Stimulated activated CD8-positive, alpha-beta memory T cell treated with anti-CD3 and anti-CD28 coated beads, Interleukin-15, amount 100 ng/mL, for 24 hours (primary cell): ENCODE measurements around the gene CTU2.

Experiments used
- DNase-seq: peaks from one replicate; pipeline ENCODE4 v3.0.0-alpha.2; 2020; ENCODE audit warnings: low read depth

The CTU2 gene

DNA sequence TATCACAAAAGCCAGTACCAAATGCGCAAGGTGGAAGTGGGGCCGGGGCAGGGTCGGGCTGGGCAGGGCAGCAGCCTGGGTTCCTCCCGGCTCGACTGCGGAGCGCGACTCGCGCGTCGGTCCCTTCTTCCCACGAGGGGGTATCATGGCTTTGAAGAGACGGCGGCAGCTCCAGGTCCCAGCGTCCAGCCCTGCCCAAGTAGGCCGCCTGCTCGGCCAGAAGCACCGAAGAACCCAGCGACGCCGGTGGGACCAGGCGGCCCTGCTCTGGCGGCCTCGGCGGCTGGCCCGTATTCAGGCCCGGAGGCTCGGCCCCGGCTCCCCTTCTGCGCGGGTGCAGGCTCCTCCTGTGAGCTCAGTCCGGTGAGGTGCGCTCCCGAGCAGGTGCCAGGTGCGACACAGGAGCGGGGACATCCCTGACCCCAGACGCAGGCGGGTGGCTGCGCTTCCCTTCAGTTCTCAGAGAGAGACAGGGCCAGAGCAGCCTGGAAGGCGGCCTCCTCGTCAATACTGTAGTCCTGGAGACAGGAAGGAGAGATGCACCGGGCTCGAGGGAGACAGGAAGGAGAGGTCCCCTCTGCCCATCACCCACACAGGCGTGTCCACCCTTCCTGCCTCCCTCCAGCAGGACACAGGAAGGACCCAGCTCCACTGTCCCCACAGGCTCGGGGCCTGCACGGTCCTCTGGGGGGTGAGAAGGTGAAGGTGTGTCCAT is 9.0 kb upstream of the CTU2 start:
- no peak for DNase-seq

DNA sequence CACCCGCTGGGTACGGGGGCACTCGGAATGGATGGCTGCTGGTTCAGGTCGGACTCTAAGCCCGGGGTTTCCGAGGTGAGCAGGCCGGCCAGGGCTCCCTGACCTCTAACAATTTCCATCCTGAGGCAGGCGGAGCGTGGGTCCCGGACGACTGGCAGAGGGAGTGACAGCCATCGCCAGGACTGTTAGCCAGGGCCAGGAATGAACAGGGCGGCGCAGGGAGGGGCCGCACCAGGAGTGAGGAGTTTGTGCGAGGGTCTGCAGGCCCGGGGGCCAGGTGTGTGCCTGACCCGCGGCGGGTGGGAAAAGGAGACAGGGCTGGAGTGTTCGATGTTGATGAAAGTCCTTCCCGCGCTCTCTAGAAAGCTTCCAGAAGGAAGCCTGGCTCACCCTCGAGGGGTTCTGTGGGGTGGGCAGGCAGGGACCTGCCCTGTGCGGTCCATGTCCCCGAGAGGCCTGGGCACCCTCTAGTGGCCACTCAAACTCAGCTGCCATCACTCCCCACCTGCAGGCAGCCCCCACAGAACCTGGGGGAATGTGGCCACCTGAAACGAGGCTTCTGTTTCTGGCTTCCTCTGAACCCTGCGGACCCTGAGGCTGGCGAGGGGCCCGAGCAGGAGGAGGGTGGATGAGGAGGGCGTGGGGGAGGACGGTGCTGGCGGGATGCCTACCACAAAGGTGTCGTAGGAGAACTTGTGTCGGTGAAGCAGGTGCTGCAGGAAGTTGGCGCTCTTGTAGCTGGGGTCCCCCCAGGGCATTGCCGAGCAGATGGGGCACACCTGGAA is 8.3 kb upstream of the CTU2 start:
- no peak for DNase-seq

DNA sequence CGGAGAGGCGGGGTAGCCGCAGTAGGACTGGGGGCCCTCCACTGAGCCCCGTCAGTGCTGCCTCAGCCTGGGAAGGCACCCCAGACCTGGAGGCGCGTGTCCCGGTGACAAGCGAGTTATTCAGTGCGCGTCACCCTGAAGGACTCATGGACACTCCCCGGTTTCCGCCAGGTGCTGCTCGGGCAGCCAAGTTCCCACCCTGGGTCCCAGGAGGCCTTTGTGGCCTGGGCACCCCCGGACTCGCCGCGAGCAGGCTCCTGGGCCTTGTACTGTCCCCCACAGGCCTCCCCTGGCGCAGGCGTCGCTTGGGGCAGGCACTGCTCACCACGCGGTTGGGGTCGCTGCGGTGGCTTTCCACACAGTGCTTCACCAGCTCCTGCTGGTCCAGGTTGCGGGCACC is 7.7 kb upstream of the CTU2 start:
- no peak for DNase-seq

DNA sequence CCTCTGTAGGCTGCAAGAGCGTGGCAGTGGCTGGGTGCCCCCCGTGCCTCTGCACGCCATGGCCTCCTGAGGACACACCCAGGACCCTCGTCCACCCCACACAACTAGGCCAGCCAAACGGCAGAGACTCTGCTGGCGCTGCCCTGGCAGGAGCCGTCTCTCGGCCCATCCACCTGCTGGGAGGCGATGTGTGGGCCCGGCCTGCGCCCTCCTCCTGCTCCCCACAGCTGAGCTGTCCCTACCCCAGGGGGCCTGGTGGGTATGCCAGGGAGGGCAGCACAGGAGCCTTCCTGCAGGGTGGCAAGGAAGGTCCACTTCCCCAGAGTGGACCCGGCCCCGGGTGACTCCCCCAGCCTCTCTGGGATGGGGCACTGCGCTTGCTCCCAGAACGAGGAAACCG is 7.1 kb upstream of the CTU2 start:
- DNase-seq, result no peak

DNA sequence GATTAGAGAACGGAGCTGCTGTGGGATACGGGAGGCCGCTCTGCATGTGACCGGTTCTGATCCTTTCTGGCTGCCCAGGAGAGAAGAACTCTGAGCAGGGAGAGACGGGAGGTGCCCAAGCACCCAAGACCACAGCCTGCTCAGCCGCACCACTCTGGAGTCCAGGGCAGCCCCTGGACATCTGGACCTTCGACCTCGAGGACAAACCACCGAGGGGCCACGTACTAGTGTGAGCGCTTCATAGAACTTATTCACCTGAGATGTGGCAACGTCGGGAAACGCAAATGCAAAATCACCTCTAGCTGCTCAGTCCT is 6.0 kb upstream of the CTU2 start:
- no peak for DNase-seq

DNA sequence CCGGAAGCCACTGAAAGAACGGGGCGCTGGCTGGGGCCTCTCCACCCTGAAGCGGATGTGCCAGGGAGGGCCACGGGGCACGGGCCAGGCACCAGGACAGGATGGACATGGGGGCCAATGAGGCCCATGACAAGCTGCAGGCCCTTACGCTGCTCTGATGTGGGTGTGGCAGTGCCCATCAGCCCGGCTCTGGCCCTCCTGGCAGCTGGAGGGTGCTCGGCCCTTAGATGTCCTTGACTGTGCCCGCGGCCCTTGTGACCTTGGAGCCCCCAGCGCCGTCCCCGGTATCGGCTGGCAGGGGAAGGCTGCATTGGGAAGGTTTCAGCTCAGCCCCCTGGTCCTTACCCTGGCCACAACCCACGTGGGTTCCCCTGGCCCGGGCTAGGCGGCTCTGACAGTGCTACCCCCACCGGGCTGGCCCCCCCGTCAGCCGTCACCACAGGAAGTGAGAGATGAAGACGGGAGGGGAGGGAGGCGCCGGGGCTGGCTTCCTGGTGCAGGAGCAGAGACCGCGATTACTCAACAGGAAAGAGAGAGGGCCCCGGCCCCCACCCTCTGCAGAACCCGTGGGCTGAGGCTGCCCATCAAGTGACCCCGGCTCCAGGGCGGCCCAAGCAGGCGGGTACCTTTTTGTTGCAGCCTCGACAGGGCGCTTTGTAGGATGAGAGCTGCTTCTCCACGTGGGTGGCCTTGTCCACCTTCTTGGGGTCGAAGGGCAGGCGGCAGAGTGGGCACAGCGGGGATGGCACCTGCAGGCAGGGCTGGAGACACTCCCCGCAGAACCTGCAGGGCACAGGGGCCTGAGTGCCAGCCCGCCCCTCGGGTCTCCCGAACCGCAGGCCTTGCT is 5.4 kb upstream of the CTU2 start:
- peak; percentile 79 for DNase-seq

DNA sequence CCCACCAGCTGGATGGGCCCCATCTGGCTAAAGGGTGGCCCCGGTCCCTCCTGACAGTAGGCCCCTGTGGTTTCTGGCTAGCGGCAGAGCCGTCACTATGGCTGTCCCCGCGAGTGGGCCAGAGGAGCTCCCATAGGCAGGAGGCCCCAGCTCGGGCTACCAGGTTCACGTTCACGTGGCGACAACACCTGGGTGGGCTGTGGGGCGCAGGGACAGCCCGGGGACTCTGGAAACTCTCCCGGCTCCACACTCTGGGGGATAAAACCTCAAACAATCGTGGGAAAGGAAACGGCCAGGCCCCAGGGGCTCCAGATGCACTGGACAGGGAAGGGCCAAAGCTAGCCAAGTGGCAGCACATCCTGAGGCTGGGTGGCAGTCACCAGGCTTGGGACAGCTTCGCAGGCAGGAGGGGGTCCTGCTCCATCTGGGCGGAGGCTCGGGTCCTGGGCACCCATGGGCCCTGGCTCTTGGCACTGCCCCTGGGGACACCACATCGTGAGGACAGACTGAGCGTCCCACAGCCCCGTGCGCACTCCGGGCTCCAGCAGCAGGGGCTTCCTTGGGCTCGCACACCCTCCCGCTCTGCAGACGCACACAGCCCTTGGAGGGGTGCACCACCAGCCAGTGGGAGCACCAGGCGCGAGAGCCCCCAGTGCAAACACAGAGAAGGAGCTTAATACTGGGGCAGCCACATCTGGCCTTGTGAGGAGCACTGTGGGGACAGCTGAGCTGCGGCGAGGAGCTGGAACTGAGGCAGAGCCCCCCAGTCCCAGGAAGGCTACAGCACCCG is 4.5 kb upstream of the CTU2 start:
- no peak for DNase-seq

DNA sequence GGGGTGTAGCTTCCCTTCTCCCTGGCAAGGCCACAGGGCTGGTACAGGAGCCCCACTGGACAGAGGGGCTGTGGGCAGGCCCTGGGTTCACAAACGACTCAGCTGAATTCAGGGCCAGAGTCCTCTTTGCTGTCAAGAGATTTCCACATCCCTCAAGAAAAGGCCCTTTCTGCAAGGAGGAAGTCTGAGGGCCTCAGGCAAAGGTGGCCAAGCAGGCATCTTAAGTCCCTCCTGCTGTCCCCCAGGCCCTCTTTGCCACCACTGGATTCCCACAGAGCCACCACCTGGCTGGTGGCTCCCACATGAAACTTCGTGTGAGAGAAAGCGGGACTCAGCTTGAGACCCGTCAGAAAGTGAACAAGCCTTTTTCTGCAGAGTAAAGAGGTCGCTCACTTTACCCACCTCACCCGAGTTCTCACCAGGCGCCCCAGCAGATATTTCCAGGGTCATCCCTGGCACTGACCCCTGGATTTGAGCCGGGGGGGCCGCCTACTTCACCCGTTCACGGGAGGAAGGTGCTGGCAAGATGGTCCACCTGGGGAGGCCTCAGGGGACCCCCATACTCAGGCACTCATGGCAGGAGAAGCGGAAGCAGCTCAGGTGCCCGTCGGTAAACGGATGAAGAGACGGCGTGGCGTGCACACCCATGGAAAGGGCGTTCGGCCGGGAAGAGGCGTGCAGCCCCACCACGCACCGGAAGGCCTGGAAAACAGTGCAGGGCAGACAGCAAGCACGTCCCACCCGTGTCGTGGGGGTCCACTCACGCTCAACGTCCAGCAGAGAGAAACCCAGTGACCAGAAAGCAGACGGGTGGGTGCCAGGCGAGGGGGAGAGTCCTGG is 3.7 kb upstream of the CTU2 start:
- DNase-seq, result no peak

DNA sequence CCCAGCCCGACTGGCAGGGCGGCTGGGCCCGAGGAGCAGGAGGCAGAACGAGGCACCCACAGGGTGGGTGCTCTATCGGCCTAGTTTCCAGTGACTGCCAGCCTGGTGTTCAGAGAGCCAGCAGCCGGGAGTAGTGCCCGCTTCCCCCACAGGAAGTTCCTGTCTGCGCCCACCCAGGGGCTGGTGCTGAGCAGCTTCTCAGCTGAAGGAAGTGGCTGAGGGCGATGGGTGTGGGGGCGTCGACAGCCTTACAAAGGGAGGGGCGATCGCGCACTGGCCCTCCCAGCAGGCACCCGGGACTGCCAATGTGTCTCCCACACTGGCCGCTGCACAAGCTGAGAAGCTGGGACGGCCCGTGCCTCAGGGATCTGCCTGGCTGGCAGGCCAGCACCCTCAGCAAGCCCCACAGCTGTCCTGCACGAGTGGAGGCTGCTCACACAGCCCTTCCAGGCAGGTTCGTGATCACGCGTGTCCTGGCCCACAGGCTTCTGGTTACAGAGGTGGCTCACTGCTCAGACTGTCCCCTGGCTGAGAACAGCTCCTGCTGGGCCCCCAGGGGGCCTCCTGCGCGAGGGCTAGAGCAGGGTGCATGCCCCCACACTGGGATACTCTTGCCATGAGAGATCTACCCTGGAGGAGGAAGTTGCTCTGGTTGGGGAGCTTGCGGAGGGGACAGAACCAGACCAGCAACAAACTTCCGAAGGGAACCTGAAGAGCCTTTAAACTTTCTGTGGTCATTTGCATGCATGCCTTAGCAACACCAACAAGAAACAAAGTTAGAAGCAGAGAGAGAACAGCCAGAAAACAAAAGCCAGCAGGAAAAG is 2.6 kb upstream of the CTU2 start:
- DNase-seq, result no peak

DNA sequence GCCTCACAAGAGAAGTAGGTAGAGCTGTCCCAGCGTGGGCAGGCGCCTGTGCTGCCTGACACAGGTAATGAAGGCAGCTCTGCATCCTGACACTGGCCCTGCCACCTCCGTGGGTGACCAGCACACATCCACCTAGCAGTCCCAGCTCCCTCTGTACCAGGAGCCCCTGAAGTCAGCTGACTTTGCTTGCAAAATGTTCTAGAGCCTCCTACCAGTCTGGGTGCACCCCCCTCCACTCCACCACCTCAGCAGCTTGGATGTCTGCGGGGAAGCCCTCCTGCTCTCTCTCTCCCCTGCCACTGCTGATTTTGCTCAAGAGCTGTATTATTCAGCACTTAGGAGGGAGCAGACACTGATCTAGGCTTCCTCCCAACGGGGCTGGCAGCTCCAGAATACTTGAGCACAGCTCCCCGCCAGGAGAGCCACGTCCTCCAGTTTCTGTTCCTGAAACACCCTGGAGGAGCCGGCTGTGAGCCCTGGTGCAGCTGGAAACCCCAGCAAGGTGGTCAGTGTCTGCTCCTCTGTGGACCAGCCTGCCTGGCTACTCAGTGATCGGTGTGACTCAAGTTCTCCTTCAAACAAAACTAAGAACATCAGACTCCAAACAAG is 1.1 kb upstream of the CTU2 start:
- no peak for DNase-seq

DNA sequence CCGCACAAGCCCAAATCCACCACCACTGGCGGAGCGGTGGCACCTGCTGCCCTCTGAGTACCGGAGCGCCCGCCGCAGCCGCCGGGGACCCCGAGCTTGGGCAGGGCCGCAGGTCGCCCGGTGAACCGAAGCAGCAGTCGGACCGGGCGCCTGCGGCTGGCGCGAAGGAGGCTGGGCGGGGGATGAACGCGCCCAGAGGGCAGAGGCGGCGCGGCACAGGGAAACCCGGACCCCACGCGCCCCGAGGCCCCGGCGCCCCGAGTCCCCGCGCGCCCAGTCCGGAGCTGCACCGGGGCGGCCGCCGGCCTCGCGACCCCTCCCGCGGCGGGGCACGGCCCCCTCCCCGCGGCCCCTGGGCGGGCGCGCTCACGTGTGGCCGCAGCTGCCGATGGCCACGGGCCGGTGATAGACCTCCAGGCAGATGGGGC is 488 bp upstream of the CTU2 start:
- DNase-seq, result no peak

DNA sequence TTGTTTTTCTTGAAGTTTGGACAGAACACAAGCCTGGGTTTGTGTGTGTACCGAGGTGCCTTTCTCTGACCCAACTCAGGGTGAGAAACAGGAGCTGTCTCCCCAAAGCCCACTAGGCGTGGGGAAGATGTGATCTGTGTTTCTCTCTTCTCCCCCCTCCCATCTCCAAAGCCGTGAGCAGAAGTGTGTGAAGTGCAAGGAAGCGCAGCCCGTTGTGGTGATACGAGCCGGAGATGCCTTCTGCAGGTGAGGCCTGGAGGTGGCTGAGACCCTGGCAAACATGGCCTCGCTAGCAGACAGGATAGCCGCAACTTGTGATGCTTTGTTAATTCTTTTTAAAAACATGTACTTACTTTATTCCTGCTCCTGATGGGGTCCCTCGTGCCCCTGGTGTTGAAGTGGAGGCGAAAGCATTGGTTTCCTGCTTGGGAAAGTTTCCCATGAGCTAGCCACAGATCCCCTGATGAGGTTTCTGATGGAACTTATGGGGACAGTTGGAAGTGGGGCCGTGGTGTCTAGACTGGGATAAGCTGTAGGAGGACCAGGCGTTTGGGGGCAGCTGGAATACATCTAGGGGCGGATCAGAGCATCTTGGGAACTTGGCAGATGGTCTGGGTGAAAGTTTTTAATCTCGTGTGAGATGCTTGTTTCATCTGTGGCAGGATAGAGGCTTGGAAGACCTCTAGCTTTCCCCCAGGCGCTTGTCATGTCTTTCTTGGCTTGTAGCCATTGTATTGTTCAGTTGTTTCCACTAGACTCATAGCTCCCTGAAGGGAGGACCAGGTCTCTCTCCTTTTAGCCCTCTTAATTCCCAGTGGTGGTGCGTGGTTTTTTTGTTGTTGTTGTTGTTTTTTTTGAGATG is 893 bp downstream of the CTU2 start:
- DNase-seq, result no peak

DNA sequence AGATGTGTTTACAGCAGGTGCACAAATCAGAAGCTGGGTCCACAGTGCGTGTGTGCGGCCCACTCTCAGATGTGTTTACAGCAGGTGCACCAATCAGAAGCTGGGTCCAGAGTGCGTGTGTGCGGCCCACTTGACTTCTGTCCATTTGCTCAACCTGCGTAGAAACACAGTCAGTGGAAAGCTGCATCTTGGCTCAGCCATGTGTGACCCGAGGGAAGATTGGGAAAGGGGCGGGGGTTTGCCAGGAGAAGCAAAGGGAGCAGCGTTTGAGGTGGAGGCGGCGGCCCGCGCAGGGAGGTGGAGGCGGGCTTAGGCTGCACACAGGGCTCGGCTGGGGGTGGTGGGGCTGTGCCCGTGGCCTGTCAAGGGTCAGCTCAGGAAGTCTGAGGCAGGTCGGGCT is 4.3 kb downstream of the CTU2 start:
- no peak for DNase-seq

DNA sequence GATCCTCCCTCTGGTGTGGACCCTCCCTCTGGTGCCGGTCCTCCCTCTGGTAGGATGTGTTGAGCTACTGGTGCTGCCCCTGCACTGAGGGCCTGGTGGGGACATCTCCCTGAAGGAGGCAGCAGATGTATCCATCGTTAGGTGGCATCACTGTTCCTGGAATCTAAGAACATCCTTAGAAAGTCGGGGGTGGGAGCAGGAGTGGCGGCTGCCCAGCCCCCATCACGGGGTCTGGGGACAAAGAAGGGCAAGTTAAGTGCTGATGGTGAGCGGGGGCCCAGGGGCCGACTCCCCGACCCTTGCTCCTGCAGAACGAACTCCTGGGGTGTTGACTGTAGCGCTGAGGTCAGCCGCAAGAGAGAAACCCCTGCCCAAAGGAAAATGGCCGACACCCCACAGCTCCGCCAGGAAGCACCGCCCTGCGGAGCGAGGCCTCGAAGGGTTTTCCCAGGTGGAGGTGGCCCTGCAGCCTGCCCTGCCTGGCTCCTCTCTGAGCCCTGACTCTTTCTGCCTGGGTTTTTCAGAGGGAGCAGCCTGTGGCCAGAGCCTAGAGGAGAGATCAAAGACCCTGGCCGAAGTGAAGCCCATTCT is 5.5 kb downstream of the CTU2 start:
- no peak for DNase-seq

DNA sequence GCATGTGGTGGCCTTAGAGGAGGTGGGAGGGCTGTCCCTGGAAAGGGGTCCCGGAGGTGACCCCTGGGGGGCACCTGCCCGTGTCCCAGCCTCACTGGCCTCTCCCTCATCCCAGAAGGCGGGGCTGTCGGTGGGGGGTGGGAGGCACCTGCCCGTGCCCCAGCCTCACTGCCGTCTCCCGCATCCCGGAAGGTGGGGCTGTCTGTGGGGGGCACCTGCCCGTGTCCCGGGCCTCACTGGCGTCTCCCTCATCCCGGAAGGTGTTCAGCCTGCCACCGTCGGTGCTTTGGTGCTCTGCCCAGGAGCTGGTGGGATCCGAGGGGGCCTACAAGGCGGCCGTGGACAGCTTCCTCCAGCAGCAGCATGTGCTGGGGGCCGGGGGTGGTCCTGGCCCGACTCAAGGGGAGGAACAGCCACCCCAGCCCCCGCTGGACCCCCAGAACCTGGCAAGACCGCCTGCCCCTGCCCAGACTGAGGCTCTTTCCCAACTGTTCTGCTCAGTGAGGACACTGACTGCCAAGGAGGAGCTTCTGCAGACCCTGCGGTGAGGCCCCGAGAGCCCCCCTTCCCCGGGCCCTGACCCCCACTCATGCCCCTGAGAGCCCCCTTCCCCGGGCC is 6.2 kb downstream of the CTU2 start:
- DNase-seq, result no peak

DNA sequence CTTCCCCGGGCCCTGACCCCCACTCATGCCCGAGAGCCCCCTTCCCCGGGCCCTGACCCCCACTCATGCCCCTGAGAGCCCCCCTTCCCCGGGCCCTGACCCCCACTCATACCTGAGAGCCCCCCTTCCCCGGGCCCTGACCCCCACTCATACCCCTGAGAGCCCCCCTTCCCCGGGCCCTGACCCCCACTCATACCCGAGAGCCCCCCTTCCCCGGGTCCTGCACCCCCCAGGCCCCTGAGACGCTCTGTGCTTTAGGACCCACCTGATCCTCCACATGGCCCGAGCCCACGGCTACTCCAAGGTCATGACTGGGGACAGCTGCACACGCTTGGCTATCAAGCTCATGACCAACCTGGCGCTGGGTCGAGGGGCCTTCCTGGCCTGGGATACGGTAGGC is 6.8 kb downstream of the CTU2 start:
- no peak for DNase-seq

DNA sequence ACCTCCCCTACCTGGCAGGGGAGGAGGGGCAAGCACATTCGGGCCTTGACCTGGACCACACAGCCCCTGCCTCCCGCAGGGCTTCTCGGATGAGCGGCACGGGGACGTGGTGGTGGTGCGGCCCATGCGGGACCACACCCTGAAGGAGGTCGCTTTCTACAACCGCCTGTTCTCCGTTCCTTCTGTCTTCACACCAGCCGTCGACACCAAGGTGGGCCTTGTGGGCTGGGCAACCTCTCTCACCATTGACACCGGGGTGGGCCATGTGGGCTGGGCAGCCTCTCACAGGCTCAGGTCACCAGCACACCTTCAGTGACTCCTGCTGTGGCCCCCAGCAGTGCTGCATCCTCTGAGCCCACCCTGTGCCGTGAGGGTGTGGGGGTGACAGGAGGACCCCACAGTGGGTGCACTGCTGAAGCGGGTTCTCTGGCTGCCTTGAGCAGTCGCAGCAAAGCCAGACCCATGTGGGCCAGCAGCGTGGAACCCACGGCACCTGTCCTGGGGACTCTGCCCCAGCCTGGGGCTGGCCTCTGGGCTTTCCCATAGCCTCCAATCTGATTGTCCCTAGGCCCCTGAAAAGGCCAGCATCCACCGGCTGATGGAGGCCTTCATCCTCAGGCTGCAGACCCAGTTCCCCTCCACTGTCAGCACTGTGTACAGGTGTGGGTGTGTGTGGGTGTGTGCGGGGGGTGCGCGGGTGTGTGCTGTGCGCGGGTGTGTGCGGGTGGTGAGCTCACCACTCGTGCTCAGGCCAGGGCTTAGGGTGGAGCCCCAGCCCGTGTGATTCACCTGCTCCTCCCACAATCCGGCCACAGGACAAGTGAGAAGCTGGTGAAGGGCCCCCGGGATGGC is 7.5 kb downstream of the CTU2 start:
- no peak for DNase-seq
